WERI-Rb-1 (cell line): Measurements from ENCODE around the gene WWOX.

Source experiments
- DNase-seq: peaks from one replicate; pipeline ENCODE4 v3.0.0-alpha.2; 2020
- H3K27ac ChIP-seq: fragments of 250-450 bp; sonication (Bioruptor Pico); 2 replicates; pipeline ENCODE4 v1.5.1; 2020; ENCODE audit warnings: mild to moderate bottlenecking, moderate library complexity
- H3K27me3 ChIP-seq: fragments of 250-450 bp; sonication (Bioruptor Pico); 2 replicates; pipeline ENCODE4 v1.5.1; 2021; ENCODE audit warnings: mild to moderate bottlenecking, low read depth, moderate library complexity; ENCODE audit not compliant: insufficient read depth, severe bottlenecking
- H3K36me3 ChIP-seq: fragments of 250-450 bp; sonication (Bioruptor Pico); 2 replicates; pipeline ENCODE4 v1.5.1; 2020; ENCODE audit warnings: mild to moderate bottlenecking, moderate library complexity
- H3K4me3 ChIP-seq: 2 replicates; pipeline ENCODE4 v1.5.1; 2011; ENCODE audit warnings: low read depth, mild to moderate bottlenecking, control low read depth, low read length
- H3K9me3 ChIP-seq: fragments of 250-450 bp; sonication (Bioruptor Pico); 2 replicates; pipeline ENCODE4 v1.5.1; 2021; ENCODE audit warnings: mild to moderate bottlenecking, moderate library complexity; ENCODE audit not compliant: severe bottlenecking
- CTCF ChIP-seq: IDR thresholded peaks from 2 replicates; pipeline ENCODE4 v1.5.1; 2011; ENCODE audit warnings: low read depth, mild to moderate bottlenecking, control low read depth, inconsistent platforms, low read length

Gene WWOX

GRCh38 chr16:78852081-78852635 is 752.7 kb downstream of the WWOX start:
- no peak for TF ChIP-seq CTCF
- Histone ChIP-seq H3K27ac (no peak overlapping the region), H3K9me3 (no peaks in the 10 kb centered on the region), H3K36me3 (no peaks in the 10 kb centered on the region), H3K4me3 (no peak overlapping the region), H3K27me3 (no peaks in the 10 kb centered on the region)
- no peak for DNase-seq

- DNase-seq, result no peak
- H3K9me3 ChIP-seq, result no peaks in the 10 kb centered on the region
- no peak overlapping the region for H3K27ac ChIP-seq
- no peaks in the 10 kb centered on the region for H3K36me3 ChIP-seq
- no peak for TF ChIP-seq CTCF
- no peaks in the 10 kb centered on the region for H3K27me3 ChIP-seq
- H3K4me3 ChIP-seq, result no peak overlapping the region
Observed at GRCh38 chr16:78862022-78862421, 762.6 kb downstream of the WWOX start.

- Histone ChIP-seq H3K36me3 (no peaks in the 10 kb centered on the region), H3K27me3 (no peaks in the 10 kb centered on the region), H3K9me3 (no peaks in the 10 kb centered on the region), H3K4me3 (no peak overlapping the region), H3K27ac (no peak overlapping the region)
- no peak for DNase-seq
- no peak for TF ChIP-seq CTCF
Observed at GRCh38 chr16:78866521-78866920, 767.1 kb downstream of the WWOX start.

GRCh38 chr16:78869492-78869891 is 770.0 kb downstream of the WWOX start:
- Histone ChIP-seq H3K27me3 (no peaks in the 10 kb centered on the region), H3K4me3 (no peak overlapping the region), H3K27ac (no peak overlapping the region), H3K36me3 (no peaks in the 10 kb centered on the region), H3K9me3 (no peaks in the 10 kb centered on the region)
- TF ChIP-seq CTCF, result no peak
- no peak for DNase-seq

GRCh38 chr16:78871241-78871640 is 771.8 kb downstream of the WWOX start:
- Histone ChIP-seq H3K27ac (no peak overlapping the region), H3K27me3 (no peaks in the 10 kb centered on the region), H3K36me3 (no peaks in the 10 kb centered on the region), H3K9me3 (no peaks in the 10 kb centered on the region), H3K4me3 (no peak overlapping the region)
- no peak for TF ChIP-seq CTCF
- no peak for DNase-seq

- no peak for TF ChIP-seq CTCF
- H3K36me3 ChIP-seq, result no peaks in the 10 kb centered on the region
- H3K27me3 ChIP-seq, result no peaks in the 10 kb centered on the region
- DNase-seq, result no peak
- no peak overlapping the region for H3K4me3 ChIP-seq
- H3K9me3 ChIP-seq, result no peaks in the 10 kb centered on the region
- no peak overlapping the region for H3K27ac ChIP-seq
Observed at GRCh38 chr16:78876671-78877070, 777.2 kb downstream of the WWOX start.
